ENCODE data around the gene ORMDL3.
"Not testable (repeated sequence)": the region's sequence is repeated elsewhere in the genome, so short reads cannot be mapped to it uniquely, and the experiment has no call there.

Gene ORMDL3

GRCh38 chr17:39915559-39915958, 11.8 kb downstream of the ORMDL3 start:
- Histone ChIP-seq H3K9ac (ENCODE audit: low read depth in 1 of 2, low read length in 2 of 2) (no peak overlapping the region), H3K36me3 (ENCODE audit: control insufficient read depth in 2 of 2, insufficient read depth in 2 of 2, low read length in 2 of 2) (peaks cover 13 to 16% of the 10 kb centered on the region in 2 donors), H3K4me1 (ENCODE audit: control insufficient read depth in 2 of 2, insufficient read depth in 2 of 2, low read length in 2 of 2) (peaks cover 19 to 26% of the 10 kb centered on the region in 2 donors), H3K9me3 (ENCODE audit: control insufficient read depth in 2 of 2, low read length in 2 of 2) (no peaks in the 10 kb centered on the region), H3K4me3 (ENCODE audit: low read length in 2 of 2) (no peak overlapping the region), H3K27me3 (ENCODE audit: control insufficient read depth in 2 of 2, insufficient read depth in 2 of 2, low read length in 2 of 2) (no peaks in the 10 kb centered on the region), H3K27ac (ENCODE audit: low read depth in 2 of 2, low read length in 2 of 2) (no peak overlapping the region)

GRCh38 chr17:39913989-39914388, 13.4 kb downstream of the ORMDL3 start:
- Histone ChIP-seq H3K36me3 (ENCODE audit: control insufficient read depth in 2 of 2, insufficient read depth in 2 of 2, low read length in 2 of 2) (peaks cover 16 to 19% of the 10 kb centered on the region in 2 donors), H3K4me1 (ENCODE audit: control insufficient read depth in 2 of 2, insufficient read depth in 2 of 2, low read length in 2 of 2) (peaks cover 15 to 22% of the 10 kb centered on the region in 2 donors), H3K27ac (ENCODE audit: low read depth in 2 of 2, low read length in 2 of 2) (no peak overlapping the region), H3K9ac (ENCODE audit: low read depth in 1 of 2, low read length in 2 of 2) (no peak overlapping the region), H3K4me3 (ENCODE audit: low read length in 2 of 2) (no peak overlapping the region), H3K9me3 (ENCODE audit: control insufficient read depth in 2 of 2, low read length in 2 of 2) (no peaks in the 10 kb centered on the region), H3K27me3 (ENCODE audit: control insufficient read depth in 2 of 2, insufficient read depth in 2 of 2, low read length in 2 of 2) (no peaks in the 10 kb centered on the region)

- H3K36me3 ChIP-seq (ENCODE audit: control insufficient read depth in 2 of 2, insufficient read depth in 2 of 2, low read length in 2 of 2) = peaks cover 33 to 35% of the 10 kb centered on the region in 2 donors
- H3K4me1 ChIP-seq (ENCODE audit: control insufficient read depth in 2 of 2, insufficient read depth in 2 of 2, low read length in 2 of 2) = no peaks in the 10 kb centered on the region
- H3K27ac ChIP-seq (ENCODE audit: low read depth in 2 of 2, low read length in 2 of 2) = no peak overlapping the region
- H3K4me3 ChIP-seq (ENCODE audit: low read length in 2 of 2) = no peak overlapping the region
- H3K27me3 ChIP-seq (ENCODE audit: control insufficient read depth in 2 of 2, insufficient read depth in 2 of 2, low read length in 2 of 2) = no peaks in the 10 kb centered on the region
- H3K9me3 ChIP-seq (ENCODE audit: control insufficient read depth in 2 of 2, low read length in 2 of 2) = no peaks in the 10 kb centered on the region
- no peak overlapping the region for H3K9ac ChIP-seq (ENCODE audit: low read depth in 1 of 2, low read length in 2 of 2)
Observed at GRCh38 chr17:39908789-39909352, 18.5 kb downstream of the ORMDL3 start.

DNA sequence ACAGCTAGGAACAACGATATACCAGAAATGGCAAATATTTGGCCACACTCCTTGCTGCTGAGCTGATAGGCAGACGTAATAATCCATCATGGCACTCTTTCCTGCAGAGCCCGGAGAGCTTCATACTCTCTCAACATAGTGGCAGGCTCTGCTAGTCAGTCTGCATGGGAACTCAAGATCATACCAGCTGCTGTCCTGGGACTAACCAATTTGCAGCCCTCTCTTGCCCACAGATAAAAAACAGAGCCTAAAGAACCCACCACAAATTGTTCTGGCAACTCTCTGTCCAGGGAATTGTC, 22.5 kb downstream of the ORMDL3 start:
- H3K27ac ChIP-seq (ENCODE audit: low read depth in 2 of 2, low read length in 2 of 2) = no peak overlapping the region
- H3K27me3 ChIP-seq (ENCODE audit: control insufficient read depth in 2 of 2, insufficient read depth in 2 of 2, low read length in 2 of 2) = no peaks in the 10 kb centered on the region
- H3K4me3 ChIP-seq (ENCODE audit: low read length in 2 of 2) = no peak overlapping the region
- no peaks in the 10 kb centered on the region for H3K9me3 ChIP-seq (ENCODE audit: control insufficient read depth in 2 of 2, low read length in 2 of 2)
- H3K4me1 ChIP-seq (ENCODE audit: control insufficient read depth in 2 of 2, insufficient read depth in 2 of 2, low read length in 2 of 2) = no peaks in the 10 kb centered on the region
- H3K36me3 ChIP-seq (ENCODE audit: control insufficient read depth in 2 of 2, insufficient read depth in 2 of 2, low read length in 2 of 2) = peaks cover 20 to 25% of the 10 kb centered on the region in 2 donors
- H3K9ac ChIP-seq (ENCODE audit: low read depth in 1 of 2, low read length in 2 of 2) = no peak overlapping the region

GRCh38 chr17:39903158-39903884, 24.1 kb downstream of the ORMDL3 start:
- Histone ChIP-seq H3K27ac (ENCODE audit: low read depth in 2 of 2, low read length in 2 of 2) (no peak overlapping the region), H3K4me3 (ENCODE audit: low read length in 2 of 2) (no peak overlapping the region), H3K4me1 (ENCODE audit: control insufficient read depth in 2 of 2, insufficient read depth in 2 of 2, low read length in 2 of 2) (no peaks in the 10 kb centered on the region), H3K9me3 (ENCODE audit: control insufficient read depth in 2 of 2, low read length in 2 of 2) (no peaks in the 10 kb centered on the region), H3K27me3 (ENCODE audit: control insufficient read depth in 2 of 2, insufficient read depth in 2 of 2, low read length in 2 of 2) (no peaks in the 10 kb centered on the region), H3K36me3 (ENCODE audit: control insufficient read depth in 2 of 2, insufficient read depth in 2 of 2, low read length in 2 of 2) (peaks cover 14 to 18% of the 10 kb centered on the region in 2 donors), H3K9ac (ENCODE audit: low read depth in 1 of 2, low read length in 2 of 2) (no peak overlapping the region)

DNA sequence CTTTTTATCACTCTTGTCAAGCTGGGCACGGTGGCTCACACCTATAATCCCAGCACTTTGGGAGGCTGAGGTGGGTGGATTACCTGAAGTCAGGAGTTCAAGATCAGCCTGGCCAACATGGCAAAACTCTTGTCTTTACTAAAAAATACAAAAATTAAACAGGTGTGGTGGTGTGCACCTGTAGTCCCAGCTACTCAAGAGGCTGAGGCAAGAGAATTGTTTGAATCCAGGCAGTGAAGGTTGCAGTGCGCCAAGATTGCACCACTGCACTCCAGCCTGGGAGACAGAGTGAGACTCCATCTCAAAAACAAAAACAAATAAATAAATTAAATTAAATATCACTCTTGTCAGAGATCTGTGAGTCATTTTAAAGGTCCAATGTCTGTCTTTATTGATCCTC, 25.4 kb downstream of the ORMDL3 start:
- H3K4me3 ChIP-seq (ENCODE audit: low read length in 2 of 2); H3K4me1 ChIP-seq (ENCODE audit: control insufficient read depth in 2 of 2, insufficient read depth in 2 of 2, low read length in 2 of 2); H3K27ac ChIP-seq (ENCODE audit: low read depth in 2 of 2, low read length in 2 of 2); H3K9me3 ChIP-seq (ENCODE audit: control insufficient read depth in 2 of 2, low read length in 2 of 2); H3K27me3 ChIP-seq (ENCODE audit: control insufficient read depth in 2 of 2, insufficient read depth in 2 of 2, low read length in 2 of 2); H3K9ac ChIP-seq (ENCODE audit: low read depth in 1 of 2, low read length in 2 of 2): not testable (repeated sequence)
- peaks cover 9 to 13% of the 10 kb centered on the region in 2 donors for H3K36me3 ChIP-seq (ENCODE audit: control insufficient read depth in 2 of 2, insufficient read depth in 2 of 2, low read length in 2 of 2)

DNA sequence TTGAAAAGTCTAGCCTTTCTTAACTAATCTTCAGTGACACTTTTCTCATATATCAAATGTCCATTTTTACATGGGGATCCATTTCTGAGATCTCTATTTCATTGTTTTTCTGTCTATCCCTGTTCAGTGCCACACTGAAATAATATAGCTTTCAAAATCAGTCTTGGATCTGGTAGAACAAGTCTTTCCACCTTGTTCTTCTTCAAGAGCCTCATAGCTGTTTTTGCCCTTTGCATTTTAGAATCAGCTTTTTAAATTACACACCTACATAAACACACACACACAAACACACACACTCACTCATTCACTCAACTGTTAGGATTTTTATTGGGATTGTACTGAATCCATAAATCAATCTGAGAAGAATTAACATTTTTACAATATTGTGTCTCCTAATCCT, 28.2 kb downstream of the ORMDL3 start:
- Histone ChIP-seq H3K4me1 (ENCODE audit: control insufficient read depth in 2 of 2, insufficient read depth in 2 of 2, low read length in 2 of 2) (no peaks in the 10 kb centered on the region), H3K27me3 (ENCODE audit: control insufficient read depth in 2 of 2, insufficient read depth in 2 of 2, low read length in 2 of 2) (no peaks in the 10 kb centered on the region)

GRCh38 chr17:39898088-39898487, 29.3 kb downstream of the ORMDL3 start:
- no peak overlapping the region for H3K27ac ChIP-seq (ENCODE audit: low read depth in 2 of 2, low read length in 2 of 2)
- H3K4me1 ChIP-seq (ENCODE audit: control insufficient read depth in 2 of 2, insufficient read depth in 2 of 2, low read length in 2 of 2) = no peaks in the 10 kb centered on the region
- no peaks in the 10 kb centered on the region for H3K27me3 ChIP-seq (ENCODE audit: control insufficient read depth in 2 of 2, insufficient read depth in 2 of 2, low read length in 2 of 2)
- H3K9me3 ChIP-seq (ENCODE audit: control insufficient read depth in 2 of 2, low read length in 2 of 2) = no peaks in the 10 kb centered on the region
- no peak overlapping the region for H3K4me3 ChIP-seq (ENCODE audit: low read length in 2 of 2)
- no peaks in the 10 kb centered on the region for H3K36me3 ChIP-seq (ENCODE audit: control insufficient read depth in 2 of 2, insufficient read depth in 2 of 2, low read length in 2 of 2)
- no peak overlapping the region for H3K9ac ChIP-seq (ENCODE audit: low read depth in 1 of 2, low read length in 2 of 2)

More for the DNA sequence above, 28.2 kb downstream of the ORMDL3 start:
- no peak overlapping the region for H3K27ac ChIP-seq (ENCODE audit: low read depth in 2 of 2, low read length in 2 of 2)
- H3K9me3 ChIP-seq (ENCODE audit: control insufficient read depth in 2 of 2, low read length in 2 of 2) = no peaks in the 10 kb centered on the region
- H3K9ac ChIP-seq (ENCODE audit: low read depth in 1 of 2, low read length in 2 of 2) = no peak overlapping the region
- H3K4me3 ChIP-seq (ENCODE audit: low read length in 2 of 2) = no peak overlapping the region
- no peaks in the 10 kb centered on the region for H3K36me3 ChIP-seq (ENCODE audit: control insufficient read depth in 2 of 2, insufficient read depth in 2 of 2, low read length in 2 of 2)

- no peak overlapping the region for H3K4me3 ChIP-seq (ENCODE audit: low read length in 2 of 2)
- H3K27me3 ChIP-seq (ENCODE audit: control insufficient read depth in 2 of 2, insufficient read depth in 2 of 2, low read length in 2 of 2) = no peaks in the 10 kb centered on the region
- H3K4me1 ChIP-seq (ENCODE audit: control insufficient read depth in 2 of 2, insufficient read depth in 2 of 2, low read length in 2 of 2) = no peaks in the 10 kb centered on the region
- H3K9ac ChIP-seq (ENCODE audit: low read depth in 1 of 2, low read length in 2 of 2) = no peak overlapping the region
- no peaks in the 10 kb centered on the region for H3K36me3 ChIP-seq (ENCODE audit: control insufficient read depth in 2 of 2, insufficient read depth in 2 of 2, low read length in 2 of 2)
- H3K27ac ChIP-seq (ENCODE audit: low read depth in 2 of 2, low read length in 2 of 2) = no peak overlapping the region
- no peaks in the 10 kb centered on the region for H3K9me3 ChIP-seq (ENCODE audit: control insufficient read depth in 2 of 2, low read length in 2 of 2)
Observed at GRCh38 chr17:39894681-39895376, 32.6 kb downstream of the ORMDL3 start.

GRCh38 chr17:39889200-39889599, 38.2 kb downstream of the ORMDL3 start:
- Histone ChIP-seq H3K9ac (ENCODE audit: low read depth in 1 of 2, low read length in 2 of 2) (no peak overlapping the region), H3K4me1 (ENCODE audit: control insufficient read depth in 2 of 2, insufficient read depth in 2 of 2, low read length in 2 of 2) (no peaks in the 10 kb centered on the region), H3K4me3 (ENCODE audit: low read length in 2 of 2) (no peak overlapping the region), H3K9me3 (ENCODE audit: control insufficient read depth in 2 of 2, low read length in 2 of 2) (no peaks in the 10 kb centered on the region), H3K27me3 (ENCODE audit: control insufficient read depth in 2 of 2, insufficient read depth in 2 of 2, low read length in 2 of 2) (no peaks in the 10 kb centered on the region), H3K27ac (ENCODE audit: low read depth in 2 of 2, low read length in 2 of 2) (no peak overlapping the region), H3K36me3 (ENCODE audit: control insufficient read depth in 2 of 2, insufficient read depth in 2 of 2, low read length in 2 of 2) (no peaks in the 10 kb centered on the region)

Data from mucosa of rectum (tissue), 2 donors.